Karpas-422 (cell line): ENCODE results near the gene KNCN. TPM values are rescaled to one million over a fixed set of nuclear protein-coding genes. Genes with fewer than 3 reads are reported as not detected.

Source experiments
- DNase-seq: peaks from one replicate; pipeline ENCODE4 v3.0.0-alpha.2; 2015
- H2AFZ ChIP-seq: fragments of 200-600 bp; sonication (generic); 2 replicates; pipeline ENCODE4 v1.6.1; 2014; ENCODE audit warnings: antibody characterized with exemption, low read length, mixed read lengths
- H3K27ac ChIP-seq: fragments of 200-600 bp; sonication (generic); 2 replicates; pipeline ENCODE4 v1.5.1; 2014; ENCODE audit warnings: mild to moderate bottlenecking, low read length, moderate library complexity
- H3K27me3 ChIP-seq: fragments of 200-600 bp; sonication (generic); 2 replicates; pipeline ENCODE4 v1.6.1; 2014; ENCODE audit warnings: low read length, mixed read lengths
- H3K36me3 ChIP-seq: fragments of 200-600 bp; sonication (generic); 2 replicates; pipeline ENCODE4 v1.6.1; 2014; ENCODE audit warnings: low read length, mixed read lengths; ENCODE audit not compliant: insufficient read depth
- H3K4me1 ChIP-seq: fragments of 200-600 bp; sonication (generic); 2 replicates; pipeline ENCODE4 v1.6.1; 2014; ENCODE audit warnings: mild to moderate bottlenecking, low read length, mixed read lengths
- H3K4me2 ChIP-seq: fragments of 200-600 bp; sonication (generic); 2 replicates; pipeline ENCODE4 v1.6.1; 2014; ENCODE audit warnings: low read length, low read depth, mild to moderate bottlenecking; ENCODE audit not compliant: poor library complexity, severe bottlenecking
- H3K4me3 ChIP-seq: fragments of 200-600 bp; sonication (generic); 2 replicates; pipeline ENCODE4 v1.5.1; 2014; ENCODE audit warnings: mild to moderate bottlenecking, antibody characterized with exemption, low read length, mixed read lengths
- H3K79me2 ChIP-seq: fragments of 200-600 bp; sonication (generic); 2 replicates; pipeline ENCODE4 v1.6.1; 2014; ENCODE audit warnings: mild to moderate bottlenecking, low read length, mixed read lengths
- H3K9ac ChIP-seq: fragments of 200-600 bp; sonication (generic); 2 replicates; pipeline ENCODE4 v1.6.0; 2014; ENCODE audit warnings: low read length
- H3K9me2 ChIP-seq: fragments of 200-600 bp; sonication (generic), shearing (Covaris generic); replicated peaks from 2 replicates; pipeline ENCODE4 v1.6.0; 2014; ENCODE audit warnings: mild to moderate bottlenecking, low read length, moderate library complexity; ENCODE audit not compliant: insufficient read depth
- H3K9me3 ChIP-seq: fragments of 300-700, 200-600 bp; sonication (generic); 2 replicates; pipeline ENCODE4 v1.6.1; 2014; ENCODE audit warnings: low read length, mixed read lengths
- H4K20me1 ChIP-seq: fragments of 200-600 bp; sonication (generic); 2 replicates; pipeline ENCODE4 v1.6.1; 2014; ENCODE audit warnings: mild to moderate bottlenecking, antibody characterized with exemption, low read length, low read depth; ENCODE audit not compliant: insufficient read depth
- total RNA-seq: library from RNA; depleted of rRNA; stranded (reverse); fragments of >200 nt; shearing (Covaris generic); gene quantifications from 2 replicates; pipeline ENCODE4 v1.2.3, GENCODE V29; 2014; ENCODE audit warnings: low replicate concordance

KNCN gene
- total RNA-seq, 1 experiment from 2014 or later = not detected

DNA sequence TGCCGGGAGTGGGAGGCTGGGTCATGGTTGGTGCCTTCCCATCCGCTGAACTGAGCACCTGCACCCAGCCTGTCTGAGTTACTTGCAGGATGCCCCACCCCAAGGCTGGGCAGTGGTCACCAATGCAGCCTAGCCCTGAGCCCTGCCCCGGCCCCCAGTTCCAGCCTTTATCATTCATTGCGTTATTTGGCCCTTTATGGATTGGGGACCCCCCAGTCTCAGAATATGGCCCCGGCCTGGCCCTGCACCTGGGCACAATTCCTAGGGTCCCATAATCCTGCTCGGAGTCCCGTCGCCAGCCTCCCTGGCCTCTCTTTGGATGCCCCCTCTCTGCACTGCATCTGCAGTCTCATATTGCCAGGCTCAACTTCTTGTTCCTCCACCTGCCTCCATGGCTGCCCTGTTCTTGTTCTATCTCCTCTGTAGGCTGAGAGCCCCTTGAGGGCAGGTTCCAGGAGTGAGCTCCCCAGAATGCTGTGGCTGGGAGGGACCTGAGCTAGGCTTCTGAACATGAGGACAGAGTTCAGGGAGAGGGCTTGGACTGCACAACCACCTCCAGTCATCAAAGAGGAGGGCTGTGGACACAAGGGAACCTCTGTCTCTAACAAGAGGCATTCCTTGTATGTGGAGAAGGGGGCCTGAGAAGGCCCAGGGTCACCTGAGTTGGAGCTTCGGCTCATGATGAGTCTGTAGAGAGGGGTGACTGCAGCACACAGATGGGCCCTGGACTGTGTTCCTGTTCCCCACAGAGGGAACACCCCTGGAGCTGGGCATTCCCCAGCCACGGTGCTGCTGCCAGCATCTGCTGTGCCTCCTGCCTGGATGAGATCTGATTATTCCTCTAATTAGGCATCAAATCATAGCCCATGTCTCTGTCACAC lies 1.1 kb upstream of the KNCN start:
- Histone ChIP-seq H2AFZ (no peak overlapping the region), H3K4me3 (no peak overlapping the region), H3K9ac (no peak overlapping the region), H3K9me3 (no peaks in the 10 kb centered on the region), H3K4me1 (peaks cover 3% of the 10 kb centered on the region), H3K79me2 (no peaks in the 10 kb centered on the region), H3K9me2 (no peaks in the 10 kb centered on the region), H3K36me3 (no peaks in the 10 kb centered on the region), H3K27me3 (no peaks in the 10 kb centered on the region), H3K4me2 (no peak overlapping the region), H3K27ac (no peak overlapping the region), H4K20me1 (no peaks in the 10 kb centered on the region)
- no peak for DNase-seq

DNA sequence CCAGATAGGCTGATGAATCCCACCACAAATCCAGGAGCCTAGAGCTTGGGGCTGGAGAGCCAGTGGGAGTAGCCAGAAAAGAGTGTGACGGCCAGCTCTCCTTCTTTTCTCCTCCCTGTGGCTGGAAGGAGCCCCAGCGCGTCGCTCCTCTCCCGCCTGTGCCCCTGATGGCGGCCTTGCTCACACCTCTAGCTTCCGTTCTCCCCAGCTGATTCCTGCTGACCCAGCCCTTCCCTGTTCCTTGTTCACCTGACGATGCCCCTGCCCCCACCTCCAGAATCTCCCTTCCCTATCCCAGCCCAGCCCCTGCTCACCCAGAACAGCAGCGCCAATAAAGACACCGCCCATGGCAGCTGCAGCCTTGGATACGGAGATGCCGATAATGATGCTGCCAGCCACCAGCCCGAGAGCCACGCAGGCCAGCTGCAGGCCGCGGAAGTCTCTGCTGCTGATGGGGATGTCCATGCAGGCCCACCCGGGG lies 656 bp downstream of the KNCN start:
- H3K4me2 ChIP-seq = no peak overlapping the region
- no peak overlapping the region for H3K27ac ChIP-seq
- no peak overlapping the region for H3K9ac ChIP-seq
- H3K36me3 ChIP-seq = no peaks in the 10 kb centered on the region
- H2AFZ ChIP-seq = no peak overlapping the region
- H3K9me3 ChIP-seq = no peaks in the 10 kb centered on the region
- peaks cover 3% of the 10 kb centered on the region for H3K4me1 ChIP-seq
- H3K9me2 ChIP-seq = no peaks in the 10 kb centered on the region
- no peak for DNase-seq
- no peaks in the 10 kb centered on the region for H3K79me2 ChIP-seq
- no peaks in the 10 kb centered on the region for H4K20me1 ChIP-seq
- no peak overlapping the region for H3K4me3 ChIP-seq
- no peaks in the 10 kb centered on the region for H3K27me3 ChIP-seq

DNA sequence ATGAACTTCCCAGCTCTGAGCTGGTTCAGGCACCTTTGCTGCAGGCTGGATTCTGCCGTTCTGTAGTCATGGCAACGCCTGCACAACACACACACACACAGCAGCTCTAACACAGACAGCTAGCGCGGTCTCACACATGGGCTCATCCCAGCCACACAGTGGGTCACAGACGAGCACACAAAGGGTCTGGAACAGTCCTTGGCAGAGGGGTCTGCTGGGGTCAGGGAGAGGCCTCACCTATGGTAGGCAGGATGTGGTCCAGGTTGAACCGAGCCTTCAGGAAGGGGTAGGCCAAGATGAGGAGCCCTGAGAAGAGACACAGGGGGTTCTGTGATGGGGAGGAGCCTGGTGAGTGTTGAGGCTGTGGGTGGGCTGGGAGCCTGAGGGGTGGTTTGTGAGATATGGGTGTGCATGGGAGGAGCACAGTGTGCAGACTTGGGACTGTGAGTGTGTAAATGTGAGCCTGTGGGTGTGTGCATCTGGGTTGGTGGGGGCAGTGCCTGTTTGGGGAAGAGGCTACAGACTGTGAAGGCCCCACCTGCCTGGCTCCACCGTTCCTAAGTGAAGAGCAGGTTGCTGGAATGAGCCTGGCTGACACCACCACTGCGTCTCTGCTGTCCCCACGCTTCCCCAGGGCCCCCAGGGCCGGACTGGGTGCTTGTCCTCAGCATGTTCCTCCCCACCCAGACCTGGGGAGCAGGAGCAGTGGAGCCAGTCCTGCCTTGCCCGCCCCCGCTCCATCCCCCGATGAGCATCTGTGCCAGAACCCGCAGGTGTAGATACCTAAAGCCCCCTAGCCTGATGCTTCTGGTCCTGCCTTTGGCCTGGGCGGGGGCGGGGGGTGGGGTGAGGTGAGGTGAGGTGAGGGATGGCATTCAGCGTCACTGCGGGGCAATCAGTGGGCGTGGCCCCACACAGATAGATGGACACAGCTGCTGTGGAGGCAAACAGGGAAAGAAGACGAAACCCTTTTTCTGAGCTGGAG lies 1.5 kb downstream of the KNCN start:
- Histone ChIP-seq H3K4me1 (peaks cover 3% of the 10 kb centered on the region), H4K20me1 (no peaks in the 10 kb centered on the region), H3K27ac (no peak overlapping the region), H3K79me2 (no peaks in the 10 kb centered on the region), H3K9me3 (no peaks in the 10 kb centered on the region), H3K36me3 (no peaks in the 10 kb centered on the region), H3K27me3 (no peaks in the 10 kb centered on the region), H3K4me2 (no peak overlapping the region), H3K4me3 (no peak overlapping the region), H2AFZ (no peak overlapping the region), H3K9me2 (no peaks in the 10 kb centered on the region), H3K9ac (no peak overlapping the region)
- peak; percentile 75 for DNase-seq

DNA sequence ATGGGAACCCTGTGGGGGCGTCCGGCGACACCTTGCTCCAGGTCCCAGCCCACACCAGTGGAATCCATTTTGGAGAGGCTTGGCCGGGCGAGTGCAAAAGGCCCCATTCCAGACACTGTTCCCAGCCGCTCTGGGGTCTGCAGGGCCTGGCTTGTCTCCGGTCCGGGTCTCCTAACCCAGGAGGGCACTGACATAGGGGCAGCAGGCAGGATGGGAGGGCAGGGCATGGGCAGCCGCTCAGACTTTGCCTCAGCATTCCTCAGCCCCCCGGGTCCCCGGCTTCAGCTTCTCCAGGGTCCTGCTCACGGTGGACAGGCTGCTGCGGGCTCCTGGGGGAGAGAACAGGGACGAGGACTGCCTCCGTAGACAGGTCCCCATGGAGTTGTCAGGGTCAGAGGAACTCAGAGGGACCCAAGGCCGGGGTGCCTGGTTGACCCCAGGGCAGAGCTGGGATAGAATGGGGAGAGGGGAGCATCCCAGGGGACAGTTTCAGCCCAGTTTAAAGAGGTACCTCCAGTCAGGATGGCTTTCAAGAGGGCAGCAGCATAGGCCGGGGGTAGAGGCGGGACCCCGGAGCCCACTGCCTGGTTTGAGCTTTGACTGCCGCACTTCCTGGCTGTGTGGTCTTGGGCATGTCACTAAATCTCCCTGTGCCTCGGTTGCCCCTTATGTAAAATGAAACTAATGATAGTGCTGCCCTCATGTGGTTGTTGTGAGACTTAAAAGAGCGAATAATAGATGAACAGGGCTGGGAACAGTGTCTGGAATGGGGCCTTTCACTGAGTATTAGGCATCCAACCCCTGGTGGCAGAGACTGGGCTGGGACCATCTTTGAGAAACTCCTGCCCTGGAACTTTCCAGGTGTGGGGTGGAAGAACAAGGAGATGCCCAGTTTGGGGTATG lies 3.7 kb downstream of the KNCN start:
- H2AFZ ChIP-seq = no peak overlapping the region
- no peaks in the 10 kb centered on the region for H3K9me3 ChIP-seq
- H3K27ac ChIP-seq = no peak overlapping the region
- H3K27me3 ChIP-seq = no peaks in the 10 kb centered on the region
- no peaks in the 10 kb centered on the region for H3K79me2 ChIP-seq
- H4K20me1 ChIP-seq = no peaks in the 10 kb centered on the region
- DNase-seq = peak; percentile 80
- peak overlapping the region; percentile 28 for H3K4me2 ChIP-seq
- H3K9me2 ChIP-seq = no peaks in the 10 kb centered on the region
- 0 out of 2 replicates have a peak overlapping the region, but pooled peaks have one; percentile 20 for H3K9ac ChIP-seq
- H3K4me1 ChIP-seq = peaks cover 3% of the 10 kb centered on the region
- no peak overlapping the region for H3K4me3 ChIP-seq
- H3K36me3 ChIP-seq = no peaks in the 10 kb centered on the region

DNA sequence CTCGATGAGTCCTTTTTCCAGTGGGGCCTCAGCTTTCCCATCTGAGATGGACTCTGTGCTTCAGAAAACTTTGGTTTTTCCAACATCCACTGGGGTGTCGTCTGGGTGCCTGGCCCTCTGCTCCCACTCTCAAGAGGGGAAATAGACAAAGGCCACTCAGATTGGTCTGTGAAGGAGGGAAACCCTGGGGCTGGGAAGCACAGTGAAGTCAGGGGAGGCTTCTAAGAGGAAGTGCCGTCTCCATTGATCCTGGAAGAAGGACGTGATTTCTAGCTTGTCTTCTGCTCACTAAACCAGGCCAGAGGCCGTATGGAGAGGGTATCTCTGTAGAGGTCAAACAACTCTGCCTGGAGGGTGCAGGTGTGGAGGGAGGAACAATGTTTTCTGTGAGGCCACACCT lies 5.2 kb downstream of the KNCN start:
- H3K4me2 ChIP-seq = no peak overlapping the region
- H3K4me3 ChIP-seq = no peak overlapping the region
- no peaks in the 10 kb centered on the region for H3K9me2 ChIP-seq
- H3K9ac ChIP-seq = no peak overlapping the region
- H4K20me1 ChIP-seq = no peaks in the 10 kb centered on the region
- no peaks in the 10 kb centered on the region for H3K9me3 ChIP-seq
- no peak for DNase-seq
- H3K79me2 ChIP-seq = no peaks in the 10 kb centered on the region
- no peak overlapping the region for H3K27ac ChIP-seq
- H2AFZ ChIP-seq = no peak overlapping the region
- H3K36me3 ChIP-seq = no peaks in the 10 kb centered on the region
- H3K4me1 ChIP-seq = peaks cover 3% of the 10 kb centered on the region
- no peaks in the 10 kb centered on the region for H3K27me3 ChIP-seq

DNA sequence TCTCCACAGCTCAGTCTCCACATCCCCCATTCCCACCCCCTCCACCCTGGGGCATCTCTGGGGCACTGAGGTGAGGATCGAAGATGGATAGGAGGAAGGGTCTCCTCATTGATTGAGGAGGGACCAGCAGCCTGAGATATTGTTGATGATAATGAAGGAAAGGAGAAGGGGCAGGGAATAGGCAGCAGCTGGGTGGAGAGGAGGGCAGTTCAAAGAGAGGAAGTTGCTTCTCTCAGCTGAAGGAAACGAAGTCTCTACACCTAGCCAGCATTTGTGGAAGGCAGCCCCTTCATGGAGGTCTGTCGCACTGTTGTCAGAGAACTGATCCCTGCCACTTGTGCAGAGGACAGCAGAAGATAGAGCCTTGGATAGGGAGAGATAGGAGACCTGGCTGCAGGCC lies 5.7 kb downstream of the KNCN start:
- H2AFZ ChIP-seq = no peak overlapping the region

DNA sequence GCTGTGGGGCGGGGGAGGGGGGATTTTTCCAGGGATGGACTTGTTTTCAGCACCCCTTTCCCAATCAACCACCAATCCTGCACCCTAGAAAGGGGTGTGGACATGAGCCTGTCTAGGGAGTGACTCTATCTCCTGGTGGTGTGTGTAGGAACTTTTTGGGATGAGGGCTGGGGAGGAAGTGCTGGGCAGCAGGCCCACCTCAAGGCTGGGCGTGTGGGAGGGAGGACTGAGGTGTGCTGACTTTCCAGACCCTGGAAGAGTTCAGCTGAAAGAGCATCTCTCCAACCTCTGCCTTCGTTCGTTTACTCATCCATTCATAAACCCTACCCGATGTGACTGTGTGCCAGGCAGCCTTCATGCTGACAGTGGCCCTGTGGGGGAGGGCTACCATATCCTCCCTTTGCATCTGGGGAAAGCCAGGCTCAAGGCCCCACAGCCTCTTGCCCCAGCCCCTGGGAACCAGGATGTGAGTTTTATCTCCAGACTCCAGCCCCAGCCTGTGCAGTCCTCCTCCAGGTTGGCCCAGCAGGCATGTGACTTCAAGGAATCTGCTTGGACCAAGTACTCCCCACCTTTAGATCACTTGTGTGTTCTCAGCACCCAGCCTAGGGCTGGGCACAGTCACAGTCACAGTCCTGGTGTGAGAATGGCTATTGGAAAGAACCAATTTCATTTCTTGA lies 6.7 kb downstream of the KNCN start:
- H3K4me3 ChIP-seq = no peak overlapping the region
- H4K20me1 ChIP-seq = no peaks in the 10 kb centered on the region
- H3K27me3 ChIP-seq = no peaks in the 10 kb centered on the region
- peaks cover under 1% of the 10 kb centered on the region for H3K4me1 ChIP-seq
- H2AFZ ChIP-seq = no peak overlapping the region
- no peak overlapping the region for H3K27ac ChIP-seq
- H3K4me2 ChIP-seq = no peak overlapping the region
- H3K9me2 ChIP-seq = no peaks in the 10 kb centered on the region
- no peaks in the 10 kb centered on the region for H3K9me3 ChIP-seq
- no peak overlapping the region for H3K9ac ChIP-seq
- no peaks in the 10 kb centered on the region for H3K79me2 ChIP-seq
- DNase-seq = no peak
- no peaks in the 10 kb centered on the region for H3K36me3 ChIP-seq

More for the DNA sequence above, 5.7 kb downstream of the KNCN start:
- Histone ChIP-seq H3K9me3 (no peaks in the 10 kb centered on the region), H3K27me3 (no peaks in the 10 kb centered on the region), H3K4me2 (no peak overlapping the region), H3K36me3 (no peaks in the 10 kb centered on the region), H3K4me3 (no peak overlapping the region), H3K9ac (no peak overlapping the region), H3K4me1 (peaks cover 3% of the 10 kb centered on the region), H4K20me1 (no peaks in the 10 kb centered on the region), H3K27ac (no peak overlapping the region), H3K79me2 (no peaks in the 10 kb centered on the region), H3K9me2 (no peaks in the 10 kb centered on the region)
- no peak for DNase-seq
